Naive B cell (primary cell): Measurements from ENCODE around the gene CETP. TPM values are rescaled to one million over a fixed set of nuclear protein-coding genes. Genes with fewer than 3 reads are reported as not detected.
A peak's percentile ranks its signal among the peaks of the same experiment; 100 is the strongest.
"Not testable (repeated sequence)": the region's sequence is repeated elsewhere in the genome, so short reads cannot be mapped to it uniquely, and the experiment has no call there.

Source experiments
- ATAC-seq, 2 donors: fragments of 150-1000 bp; cut with Tn5 transposase; 2 replicates each; pipeline ENCODE4 v1.10.0; 2021; ENCODE audit warnings: low read depth in 2 of 2, mild to moderate bottlenecking in 2 of 2, moderate library complexity in 2 of 2
- DNase-seq: peaks from one replicate; pipeline ENCODE4 v3.0.0; 2022
- H3K27ac Mint-ChIP-seq, 6 donors: one replicate each; pipeline ENCODE4 v1.8.0; 2020 to 2022; ENCODE audit warnings: mild to moderate bottlenecking in 6 of 6, mixed read lengths in 6 of 6, moderate library complexity in 5 of 6, inconsistent platforms in 2 of 6
- H3K27me3 Mint-ChIP-seq, 3 donors: one replicate each; pipeline ENCODE4 v1.8.0; 2021 to 2022; ENCODE audit warnings: mixed read lengths in 3 of 3, mild to moderate bottlenecking in 1 of 3
- H3K36me3 Mint-ChIP-seq, 2 donors: one replicate each; pipeline ENCODE4 v1.8.0; 2020 to 2022; ENCODE audit warnings: mixed read lengths in 2 of 2, inconsistent platforms in 1 of 2, mild to moderate bottlenecking in 1 of 2
- H3K4me1 Mint-ChIP-seq, 3 donors: one replicate each; pipeline ENCODE4 v1.8.0; 2020 to 2022; ENCODE audit warnings: mixed read lengths in 3 of 3, inconsistent platforms in 1 of 3, mild to moderate bottlenecking in 1 of 3, moderate library complexity in 1 of 3
- H3K4me3 Mint-ChIP-seq, 8 donors: one replicate each; pipeline ENCODE4 v1.8.0; 2020 to 2022; ENCODE audit warnings: mild to moderate bottlenecking in 8 of 8, mixed read lengths in 8 of 8, moderate library complexity in 8 of 8, inconsistent platforms in 2 of 8
- H3K9me3 Mint-ChIP-seq, 7 donors: one replicate each; pipeline ENCODE4 v1.8.0; 2020 to 2022; ENCODE audit warnings: mixed read lengths in 7 of 7, mild to moderate bottlenecking in 5 of 7, inconsistent platforms in 2 of 7, moderate library complexity in 1 of 7
- polyA plus RNA-seq, 6 donors: library from polyadenylated mRNA; unstranded; fragments of 300-500 nt; fragmentation: Illumina TruSeq; gene quantifications; one replicate each; pipeline ENCODE4 v1.2.3, GENCODE V29; 2021; ENCODE audit warnings: low read depth in 6 of 6

CETP gene
- polyA plus RNA-seq, 6 donors from 2014 or later = 0.25 to 0.72 (median 0.27) TPM; not detected in 2

GRCh38 chr16:56930486-56931270 is 31.1 kb upstream of the CETP start:
- no peaks in the 10 kb centered on the region for H3K9me3 Mint-ChIP-seq

GRCh38 chr16:56931271-56931891 is 30.4 kb upstream of the CETP start:
- Mint-ChIP-seq H3K27me3 (no peaks in the 10 kb centered on the region), H3K4me1 (peaks cover 32 to 83% (median 53%) of the 10 kb centered on the region in 3 donors), H3K4me3 (peak overlapping the region; percentile 83 to 100 (median 98)), H3K27ac (peak overlapping the region; percentile 98 to 99 (median 99)), H3K9me3 (no peaks in the 10 kb centered on the region), H3K36me3 (peaks cover 8 to 19% of the 10 kb centered on the region in 2 donors)
- DNase-seq (peak; percentile 98), ATAC-seq (peak; percentile 66 to 68)

More at GRCh38 chr16:56930486-56931270, 31.1 kb upstream of the CETP start:
- no peaks in the 10 kb centered on the region for H3K27me3 Mint-ChIP-seq
- peaks cover 8 to 18% of the 10 kb centered on the region in 2 donors for H3K36me3 Mint-ChIP-seq
- no peak for ATAC-seq
- H3K4me1 Mint-ChIP-seq = peaks cover 30 to 79% (median 52%) of the 10 kb centered on the region in 3 donors
- DNase-seq = no peak
- peak overlapping the region; percentile 98 to 99 (median 99) for H3K27ac Mint-ChIP-seq
- peak overlapping the region in 7 of 8 donors; percentile 83 to 100 (median 98) for H3K4me3 Mint-ChIP-seq

- Mint-ChIP-seq H3K4me3 (peak within 1 kb of the TSS; percentile 96 to 100 (median 98)), H3K9me3 (no peaks in the 10 kb centered on the region), H3K27ac (peak within 1 kb of the TSS; percentile 98 to 99 (median 99)), H3K27me3 (no peaks in the 10 kb centered on the region), H3K4me1 (peaks cover 35 to 86% (median 55%) of the 10 kb centered on the region in 3 donors), H3K36me3 (peaks cover 8 to 19% of the 10 kb centered on the region in 2 donors)
- DNase-seq (peak; percentile 99), ATAC-seq (peak; percentile 79 to 82)
Observed at GRCh38 chr16:56931892-56932720, 29.6 kb upstream of the CETP start, which contains the start of gene HERPUD1. HERPUD1 (plus strand) TSS chr16:56932142; CDS start chr16:56932245, 103 bp downstream.

- Mint-ChIP-seq H3K4me1 (peaks cover 37 to 79% (median 58%) of the 10 kb centered on the region in 3 donors), H3K36me3 (peaks cover 17 to 20% of the 10 kb centered on the region in 2 donors), H3K27ac (peak overlapping the region; percentile 98 to 99 (median 99)), H3K4me3 (peak overlapping the region; percentile 96 to 100 (median 98)), H3K27me3 (no peaks in the 10 kb centered on the region), H3K9me3 (no peaks in the 10 kb centered on the region)
- DNase-seq (no peak), ATAC-seq (no peak)
Observed at GRCh38 chr16:56932721-56933619, 28.8 kb upstream of the CETP start.

- Mint-ChIP-seq H3K9me3 (no peaks in the 10 kb centered on the region), H3K4me1 (peaks cover 37 to 79% (median 62%) of the 10 kb centered on the region in 3 donors), H3K36me3 (peaks cover 24 to 31% of the 10 kb centered on the region in 2 donors), H3K27ac (peak overlapping the region; percentile 30 to 99 (median 98)), H3K4me3 (peak overlapping the region; percentile 96 to 100 (median 98)), H3K27me3 (no peaks in the 10 kb centered on the region)
- DNase-seq (no peak), ATAC-seq (no peak)
Observed at GRCh38 chr16:56933828-56934598, 27.7 kb upstream of the CETP start.

GRCh38 chr16:56934599-56935145 is 27.1 kb upstream of the CETP start:
- peaks cover 31 to 36% of the 10 kb centered on the region in 2 donors for H3K36me3 Mint-ChIP-seq

GRCh38 chr16:56935201-56935600 is 26.5 kb upstream of the CETP start:
- Mint-ChIP-seq H3K27me3 (no peaks in the 10 kb centered on the region), H3K4me3 (peak overlapping the region; percentile 96 to 100 (median 98)), H3K4me1 (peaks cover 41 to 79% (median 71%) of the 10 kb centered on the region in 3 donors), H3K27ac (peak overlapping the region; percentile 70 to 99 (median 93)), H3K9me3 (no peaks in the 10 kb centered on the region), H3K36me3 (peaks cover 33 to 36% of the 10 kb centered on the region in 2 donors)
- DNase-seq = no peak
- ATAC-seq = no peak

More at GRCh38 chr16:56934599-56935145, 27.1 kb upstream of the CETP start:
- H3K4me3 Mint-ChIP-seq = peak overlapping the region; percentile 96 to 100 (median 98)
- not testable (repeated sequence) for DNase-seq, H3K9me3 Mint-ChIP-seq, H3K27me3 Mint-ChIP-seq, ATAC-seq
- H3K27ac Mint-ChIP-seq = peak overlapping the region; percentile 70 to 99 (median 93)
- peaks cover 41 to 79% (median 67%) of the 10 kb centered on the region in 3 donors for H3K4me1 Mint-ChIP-seq

- Mint-ChIP-seq H3K9me3 (no peaks in the 10 kb centered on the region), H3K36me3 (peaks cover 33 to 36% of the 10 kb centered on the region in 2 donors), H3K4me1 (peaks cover 32 to 77% (median 62%) of the 10 kb centered on the region in 3 donors), H3K27me3 (no peaks in the 10 kb centered on the region), H3K4me3 (peak overlapping the region in 3 of 8 donors; percentile 36 to 100 (median 63)), H3K27ac (peak overlapping the region in 2 of 6 donors; percentile 32 to 99)
- DNase-seq (no peak), ATAC-seq (no peak)
Observed at GRCh38 chr16:56936491-56936890, 25.3 kb upstream of the CETP start.

GRCh38 chr16:56936950-56937349 is 24.8 kb upstream of the CETP start:
- ATAC-seq = no peak
- no peaks in the 10 kb centered on the region for H3K27me3 Mint-ChIP-seq
- H3K4me1 Mint-ChIP-seq = peaks cover 32 to 77% (median 66%) of the 10 kb centered on the region in 3 donors
- peak overlapping the region in 2 of 8 donors; percentile 47 to 100 for H3K4me3 Mint-ChIP-seq
- no peaks in the 10 kb centered on the region for H3K9me3 Mint-ChIP-seq
- H3K27ac Mint-ChIP-seq = peak overlapping the region in 3 of 6 donors; percentile 18 to 81 (median 64)
- DNase-seq = no peak
- peaks cover 33 to 36% of the 10 kb centered on the region in 2 donors for H3K36me3 Mint-ChIP-seq

GRCh38 chr16:56938664-56939513 is 22.9 kb upstream of the CETP start:
- Mint-ChIP-seq H3K4me3 (peak overlapping the region in 7 of 8 donors; percentile 1 to 100 (median 28)), H3K27ac (peak overlapping the region; percentile 39 to 95 (median 84)), H3K4me1 (peaks cover 36 to 78% (median 55%) of the 10 kb centered on the region in 3 donors), H3K36me3 (peaks cover 31 to 33% of the 10 kb centered on the region in 2 donors), H3K9me3 (no peaks in the 10 kb centered on the region), H3K27me3 (no peaks in the 10 kb centered on the region)
- ATAC-seq = peak in 1 of 2 donors; percentile 5
- DNase-seq = no peak
